Measurements from ENCODE around the gene MEGF9.

GRCh38 chr9:120718316-120718715 is 4.0 kb upstream of the MEGF9 start:
- TF ChIP-seq CTCF (conservative IDR thresholded peaks at IDR 0.05; ENCODE audit: low read length) (no peak), EZH2phosphoT487 (IDR thresholded peaks at IDR 0.05; ENCODE audit: borderline replicate concordance, low read depth, low read length) (no peak)

Data from OCI-LY7 (cell line).